DND-41 (cell line): Measurements from ENCODE around the gene WDR70.

Experiments
- ATAC-seq: fragments of 200-7000 bp; cut with Tn5 transposase; 3 replicates; pipeline ENCODE4 v1.9.1; 2021; ENCODE audit warnings: low read depth; ENCODE audit not compliant: insufficient read depth
- DNase-seq: peaks from one replicate; pipeline ENCODE4 v3.0.0-alpha.2; 2020
- H2AFZ ChIP-seq: 2 replicates; pipeline ENCODE4 v1.6.0; 2012; ENCODE audit warnings: low read depth, low read length
- H3K27ac ChIP-seq: 2 replicates; pipeline ENCODE4 v1.5.1; 2012; ENCODE audit warnings: low read length, inconsistent platforms
- H3K27me3 ChIP-seq: fragments of 200-600 bp; sonication (generic); 2 replicates; pipeline ENCODE4 v1.6.0; 2012; ENCODE audit warnings: low read length, mild to moderate bottlenecking, inconsistent platforms; ENCODE audit not compliant: insufficient read depth, poor library complexity
- H3K36me3 ChIP-seq: 2 replicates; pipeline ENCODE4 v1.5.1; 2012; ENCODE audit warnings: low read length, inconsistent platforms; ENCODE audit not compliant: insufficient read depth
- H3K4me1 ChIP-seq: 2 replicates; pipeline ENCODE4 v1.5.1; 2012; ENCODE audit warnings: mild to moderate bottlenecking, low read length; ENCODE audit not compliant: insufficient read depth
- H3K4me2 ChIP-seq: 2 replicates; pipeline ENCODE4 v1.6.0; 2012; ENCODE audit warnings: mild to moderate bottlenecking, moderate library complexity, low read length, inconsistent platforms; ENCODE audit not compliant: insufficient read depth
- H3K4me3 ChIP-seq, 2 experiments: fragments of 200-600 bp in 1 of 2; shearing (Covaris generic) in 1 of 2; 2 replicates each; pipeline ENCODE4 v1.5.1; 2012 to 2016; ENCODE audit warnings: inconsistent platforms in 2 of 2, low read length in 2 of 2, mild to moderate bottlenecking in 2 of 2, low read depth in 1 of 2, moderate library complexity in 1 of 2
- H3K79me2 ChIP-seq: 2 replicates; pipeline ENCODE4 v1.6.0; 2012; ENCODE audit warnings: low read length, inconsistent platforms; ENCODE audit not compliant: insufficient read depth
- H3K9ac ChIP-seq: 2 replicates; pipeline ENCODE4 v1.6.0; 2012; ENCODE audit warnings: low read depth, mild to moderate bottlenecking, inconsistent platforms, low read length, moderate library complexity
- H3K9me3 ChIP-seq: 2 replicates; pipeline ENCODE4 v1.5.1; 2012; ENCODE audit warnings: low read length, moderate library complexity, mild to moderate bottlenecking, inconsistent platforms; ENCODE audit not compliant: insufficient read depth, severe bottlenecking
- H4K20me1 ChIP-seq: 2 replicates; pipeline ENCODE4 v1.6.0; 2012; ENCODE audit warnings: low read length; ENCODE audit not compliant: insufficient read depth
- EZH2 ChIP-seq: IDR thresholded peaks from 3 replicates; pipeline ENCODE4 v1.6.1; 2012; ENCODE audit warnings: borderline replicate concordance, low read depth, mild to moderate bottlenecking, moderate library complexity, low read length, inconsistent platforms; ENCODE audit not compliant: severe bottlenecking
- TF ChIP-seq, protein P1 (sequence below): IDR thresholded peaks from 2 replicates; pipeline ENCODE4 v1.5.1; 2012; ENCODE audit warnings: borderline replicate concordance, low read length, moderate library complexity, mild to moderate bottlenecking; ENCODE audit not compliant: poor library complexity, severe bottlenecking; ENCODE audit errors: extremely low read depth

WDR70 gene

DNA sequence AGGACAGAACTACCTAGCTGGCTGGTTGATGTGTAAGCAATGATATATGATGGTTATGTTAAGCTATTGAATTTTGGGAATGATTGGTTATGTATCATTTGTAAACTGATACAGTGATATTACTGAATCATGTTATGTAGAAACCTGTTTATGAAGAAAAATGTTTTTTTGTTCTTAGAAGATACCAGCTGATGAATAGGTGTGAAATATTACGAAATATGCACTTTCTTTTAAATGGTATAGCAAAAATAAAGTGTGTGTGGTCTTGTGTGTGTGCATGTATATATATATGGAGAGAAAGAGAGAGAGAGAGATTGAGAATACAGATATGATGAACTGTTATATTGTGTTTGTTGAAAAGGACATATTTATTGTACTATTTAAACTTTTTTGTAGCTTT, 164.1 kb downstream of the WDR70 start:
- H3K4me3 ChIP-seq: no peak overlapping the region
- H3K9me3 ChIP-seq: no peaks in the 10 kb centered on the region
- no peak overlapping the region for H2AFZ ChIP-seq
- no peaks in the 10 kb centered on the region for H3K79me2 ChIP-seq
- H3K27me3 ChIP-seq: no peaks in the 10 kb centered on the region
- no peaks in the 10 kb centered on the region for H3K4me1 ChIP-seq
- TF ChIP-seq EZH2: no peak
- TF ChIP-seq, protein P1, sequence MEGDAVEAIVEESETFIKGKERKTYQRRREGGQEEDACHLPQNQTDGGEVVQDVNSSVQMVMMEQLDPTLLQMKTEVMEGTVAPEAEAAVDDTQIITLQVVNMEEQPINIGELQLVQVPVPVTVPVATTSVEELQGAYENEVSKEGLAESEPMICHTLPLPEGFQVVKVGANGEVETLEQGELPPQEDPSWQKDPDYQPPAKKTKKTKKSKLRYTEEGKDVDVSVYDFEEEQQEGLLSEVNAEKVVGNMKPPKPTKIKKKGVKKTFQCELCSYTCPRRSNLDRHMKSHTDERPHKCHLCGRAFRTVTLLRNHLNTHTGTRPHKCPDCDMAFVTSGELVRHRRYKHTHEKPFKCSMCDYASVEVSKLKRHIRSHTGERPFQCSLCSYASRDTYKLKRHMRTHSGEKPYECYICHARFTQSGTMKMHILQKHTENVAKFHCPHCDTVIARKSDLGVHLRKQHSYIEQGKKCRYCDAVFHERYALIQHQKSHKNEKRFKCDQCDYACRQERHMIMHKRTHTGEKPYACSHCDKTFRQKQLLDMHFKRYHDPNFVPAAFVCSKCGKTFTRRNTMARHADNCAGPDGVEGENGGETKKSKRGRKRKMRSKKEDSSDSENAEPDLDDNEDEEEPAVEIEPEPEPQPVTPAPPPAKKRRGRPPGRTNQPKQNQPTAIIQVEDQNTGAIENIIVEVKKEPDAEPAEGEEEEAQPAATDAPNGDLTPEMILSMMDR: no peak
- no peaks in the 10 kb centered on the region for H3K36me3 ChIP-seq
- no peak overlapping the region for H3K9ac ChIP-seq
- no peak overlapping the region for H3K4me2 ChIP-seq
- DNase-seq: no peak
- no peak for ATAC-seq
- no peaks in the 10 kb centered on the region for H4K20me1 ChIP-seq
- no peak overlapping the region for H3K27ac ChIP-seq

DNA sequence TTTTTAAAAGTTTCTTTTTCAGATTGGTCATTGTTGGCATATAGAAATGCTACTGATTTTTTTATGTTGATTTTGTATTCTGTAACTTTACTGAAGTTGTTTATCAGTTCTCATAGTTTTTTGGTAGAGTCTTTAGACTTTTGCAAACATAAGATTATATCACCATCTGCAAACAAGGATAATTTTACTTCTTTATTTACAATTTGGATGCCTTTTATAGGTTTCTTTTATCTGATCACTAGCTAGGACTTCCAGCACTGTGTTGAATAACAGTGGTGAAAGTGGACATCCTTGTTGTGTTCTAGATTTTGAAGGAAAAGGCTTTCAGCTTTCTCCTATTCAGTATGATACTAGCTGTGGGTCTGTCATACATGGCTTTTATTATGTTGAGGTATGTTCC, 170.3 kb downstream of the WDR70 start:
- TF ChIP-seq EZH2: no peak
- TF ChIP-seq, protein P1: no peak
- Histone ChIP-seq H3K4me2 (no peak overlapping the region), H3K4me3 (no peak overlapping the region), H4K20me1 (no peaks in the 10 kb centered on the region), H3K9me3 (no peaks in the 10 kb centered on the region), H3K4me1 (no peaks in the 10 kb centered on the region), H3K27me3 (no peaks in the 10 kb centered on the region), H3K36me3 (no peaks in the 10 kb centered on the region), H3K9ac (no peak overlapping the region), H3K79me2 (no peaks in the 10 kb centered on the region), H2AFZ (no peak overlapping the region), H3K27ac (no peak overlapping the region)
- no peak for ATAC-seq
- DNase-seq: no peak

DNA sequence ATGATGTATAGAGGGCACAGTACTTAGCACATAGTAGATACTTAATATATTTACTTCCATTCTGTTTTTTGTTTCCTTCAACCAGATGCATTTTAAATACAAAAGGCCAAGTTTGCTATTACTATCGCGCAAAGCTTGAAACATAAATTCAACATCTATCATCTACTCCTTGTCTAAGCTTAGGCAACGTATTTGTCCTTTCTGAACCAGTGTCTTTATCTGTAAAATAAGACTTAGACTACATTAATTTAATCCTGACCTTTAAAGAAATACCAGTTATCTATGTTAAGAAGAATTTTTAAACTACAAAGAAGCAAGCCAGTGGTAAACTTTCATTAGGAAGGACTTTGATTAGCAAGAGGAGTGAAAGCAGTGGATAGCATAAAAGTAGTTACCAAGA, 173.0 kb downstream of the WDR70 start:
- H3K27ac ChIP-seq: no peak overlapping the region
- no peak overlapping the region for H3K4me2 ChIP-seq
- no peak overlapping the region for H3K4me3 ChIP-seq
- H3K9me3 ChIP-seq: no peaks in the 10 kb centered on the region
- no peak overlapping the region for H3K9ac ChIP-seq
- TF ChIP-seq EZH2: no peak
- TF ChIP-seq, protein P1: no peak
- H3K36me3 ChIP-seq: no peaks in the 10 kb centered on the region
- H3K27me3 ChIP-seq: no peaks in the 10 kb centered on the region
- no peak overlapping the region for H2AFZ ChIP-seq
- no peaks in the 10 kb centered on the region for H4K20me1 ChIP-seq
- DNase-seq (no peak), ATAC-seq (no peak)
- H3K79me2 ChIP-seq: no peaks in the 10 kb centered on the region
- H3K4me1 ChIP-seq: no peaks in the 10 kb centered on the region
